Immature natural killer cell (primary cell): ENCODE results near the gene TRIM60. TPM values are rescaled to one million over a fixed set of nuclear protein-coding genes. Genes with fewer than 3 reads are reported as not detected.
"Not testable (repeated sequence)": the region's sequence is repeated elsewhere in the genome, so short reads cannot be mapped to it uniquely, and the experiment has no call there.

Experiments
- DNase-seq, 3 donors: peaks; one replicate each; pipeline ENCODE4 v3.0.0; 2022; ENCODE audit warnings: mixed read lengths in 1 of 3
- H3K27ac Mint-ChIP-seq, 6 donors: one replicate each; pipeline ENCODE4 v1.8.0; 2020; ENCODE audit warnings: mixed read lengths in 6 of 6, mild to moderate bottlenecking in 5 of 6, inconsistent platforms in 4 of 6, moderate library complexity in 3 of 6
- H3K27me3 Mint-ChIP-seq, 3 donors: one replicate each; pipeline ENCODE4 v1.8.0; 2020 to 2021; ENCODE audit warnings: low read depth in 3 of 3, mild to moderate bottlenecking in 3 of 3, mixed read lengths in 3 of 3, moderate library complexity in 3 of 3, inconsistent platforms in 1 of 3
- H3K36me3 Mint-ChIP-seq, 3 donors: one replicate each; pipeline ENCODE4 v1.8.0; 2020; ENCODE audit warnings: mixed read lengths in 3 of 3, inconsistent platforms in 2 of 3, mild to moderate bottlenecking in 2 of 3
- H3K4me1 Mint-ChIP-seq, 2 donors: one replicate each; pipeline ENCODE4 v1.8.0; 2020; ENCODE audit warnings: inconsistent platforms in 2 of 2, mild to moderate bottlenecking in 2 of 2, mixed read lengths in 2 of 2, moderate library complexity in 1 of 2
- H3K4me3 Mint-ChIP-seq, 5 donors: one replicate each; pipeline ENCODE4 v1.8.0; 2020; ENCODE audit warnings: mild to moderate bottlenecking in 5 of 5, mixed read lengths in 5 of 5, inconsistent platforms in 3 of 5, moderate library complexity in 3 of 5
- H3K9me3 Mint-ChIP-seq, 6 donors: one replicate each; pipeline ENCODE4 v1.8.0; 2020; ENCODE audit warnings: mild to moderate bottlenecking in 6 of 6, mixed read lengths in 6 of 6, inconsistent platforms in 4 of 6, moderate library complexity in 3 of 6
- polyA plus RNA-seq, 3 donors: library from polyadenylated mRNA; unstranded; fragments of 300-500 nt; fragmentation: Illumina TruSeq; gene quantifications; one replicate each; pipeline ENCODE4 v1.2.3, GENCODE V29; 2021

The TRIM60 gene
- polyA plus RNA-seq, 3 donors from 2014 or later = not detected

DNA sequence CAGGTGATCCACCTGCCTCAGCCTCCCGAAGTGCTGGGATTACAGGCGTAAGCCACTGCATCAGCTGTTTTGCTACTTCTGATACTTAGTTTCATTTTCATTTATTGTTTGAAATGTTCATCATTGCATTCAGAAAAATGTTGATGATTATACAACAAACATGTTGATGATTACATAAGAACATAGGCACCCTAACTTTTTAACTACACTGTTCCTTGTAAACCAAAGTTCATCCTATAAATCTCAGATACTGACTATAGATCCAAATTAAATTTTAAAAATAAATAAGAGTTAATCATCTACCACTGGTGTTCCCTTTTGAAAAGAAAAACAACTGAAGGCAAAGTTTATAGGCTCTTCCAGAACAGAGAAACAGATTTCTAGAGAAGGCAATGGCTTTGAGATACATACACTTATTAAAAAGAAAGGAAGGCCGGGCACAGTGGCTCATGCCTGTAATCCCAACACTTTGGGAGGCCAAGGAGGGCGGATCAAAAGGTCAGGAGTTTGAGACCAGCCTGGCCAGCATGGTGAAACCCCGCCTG, 45.3 kb downstream of the TRIM60 start:
- Mint-ChIP-seq H3K9me3 (no peaks in the 10 kb centered on the region), H3K36me3 (peaks cover 19 to 27% (median 22%) of the 10 kb centered on the region in 3 donors), H3K4me1 (no peaks in the 10 kb centered on the region), H3K27me3 (peaks cover 0 to 2% (median 0%) of the 10 kb centered on the region in 3 donors), H3K4me3 (no peak overlapping the region), H3K27ac (no peak overlapping the region)
- no peak for DNase-seq

DNA sequence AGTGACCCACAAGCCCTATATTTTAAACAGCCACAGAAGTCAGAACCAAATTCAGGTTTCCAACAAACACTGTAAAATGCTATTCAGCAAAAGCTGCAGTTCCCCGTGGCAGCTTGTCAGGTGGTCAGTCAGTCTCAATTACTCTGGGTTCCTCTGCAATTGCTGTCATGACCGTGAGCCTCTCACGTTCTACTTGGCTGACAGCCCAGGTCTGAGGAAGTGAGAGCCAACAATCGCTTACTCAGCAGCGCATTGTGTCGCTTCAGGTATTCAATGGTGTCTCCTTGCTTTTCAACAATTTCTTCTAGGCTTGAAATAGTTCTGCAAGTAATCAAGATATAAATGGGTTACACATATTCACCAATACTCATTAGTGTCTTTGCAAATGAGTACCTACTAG, 47.7 kb downstream of the TRIM60 start:
- DNase-seq = no peak
- no peaks in the 10 kb centered on the region for H3K4me1 Mint-ChIP-seq
- H3K9me3 Mint-ChIP-seq = no peaks in the 10 kb centered on the region
- H3K27ac Mint-ChIP-seq = no peak overlapping the region
- H3K4me3 Mint-ChIP-seq = no peak overlapping the region
- peaks cover 20 to 21% (median 20%) of the 10 kb centered on the region in 3 donors for H3K36me3 Mint-ChIP-seq
- no peaks in the 10 kb centered on the region for H3K27me3 Mint-ChIP-seq

DNA sequence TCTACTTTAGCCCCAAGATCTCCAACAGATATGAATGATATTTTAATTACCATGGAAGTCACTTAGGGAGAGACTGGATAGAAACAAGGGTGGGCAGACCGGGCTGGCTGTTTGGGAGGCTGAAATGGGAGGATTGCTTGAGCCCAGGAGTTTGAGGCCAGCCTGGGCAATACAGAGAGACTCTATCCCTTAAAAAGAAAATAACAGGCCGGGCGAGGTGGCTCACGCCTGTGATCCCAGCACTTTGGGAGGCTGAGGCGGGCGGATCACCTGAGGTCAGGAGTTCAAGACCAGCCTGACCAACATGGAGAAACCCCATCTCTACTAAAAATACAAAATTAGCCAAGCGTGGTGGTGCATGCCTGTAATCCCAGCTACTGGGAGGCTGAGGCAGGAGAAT, 53.0 kb downstream of the TRIM60 start:
- H3K4me1 Mint-ChIP-seq, DNase-seq, H3K27ac Mint-ChIP-seq, H3K9me3 Mint-ChIP-seq, H3K27me3 Mint-ChIP-seq, H3K4me3 Mint-ChIP-seq: not testable (repeated sequence)
- H3K36me3 Mint-ChIP-seq = peaks cover 22 to 31% (median 27%) of the 10 kb centered on the region in 3 donors

DNA sequence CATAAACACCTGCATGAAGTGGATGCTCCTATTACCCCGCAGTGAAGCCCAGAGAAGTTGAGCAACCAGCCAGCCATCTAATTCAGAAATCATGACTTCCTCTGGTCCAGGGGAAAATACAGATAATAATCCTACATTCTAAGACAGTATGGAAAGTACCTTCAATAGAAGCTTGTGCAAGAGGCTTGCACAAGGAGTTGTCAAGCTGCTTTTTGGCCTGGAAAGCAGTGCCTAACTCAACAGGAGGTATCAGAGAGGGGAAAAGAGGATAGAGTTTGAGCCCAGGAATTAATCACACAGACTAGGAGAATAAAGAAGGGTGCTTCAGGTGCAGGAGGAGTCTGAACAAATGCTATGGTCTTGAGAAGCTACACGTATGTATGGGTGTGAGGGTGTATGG, 54.1 kb downstream of the TRIM60 start:
- no peaks in the 10 kb centered on the region for H3K9me3 Mint-ChIP-seq
- H3K4me1 Mint-ChIP-seq = no peaks in the 10 kb centered on the region
- H3K36me3 Mint-ChIP-seq = peaks cover 19 to 32% (median 24%) of the 10 kb centered on the region in 3 donors
- peak overlapping the region in 1 of 6 donors; percentile 5 for H3K27ac Mint-ChIP-seq
- no peak overlapping the region for H3K4me3 Mint-ChIP-seq
- DNase-seq = no peak
- H3K27me3 Mint-ChIP-seq = no peaks in the 10 kb centered on the region

DNA sequence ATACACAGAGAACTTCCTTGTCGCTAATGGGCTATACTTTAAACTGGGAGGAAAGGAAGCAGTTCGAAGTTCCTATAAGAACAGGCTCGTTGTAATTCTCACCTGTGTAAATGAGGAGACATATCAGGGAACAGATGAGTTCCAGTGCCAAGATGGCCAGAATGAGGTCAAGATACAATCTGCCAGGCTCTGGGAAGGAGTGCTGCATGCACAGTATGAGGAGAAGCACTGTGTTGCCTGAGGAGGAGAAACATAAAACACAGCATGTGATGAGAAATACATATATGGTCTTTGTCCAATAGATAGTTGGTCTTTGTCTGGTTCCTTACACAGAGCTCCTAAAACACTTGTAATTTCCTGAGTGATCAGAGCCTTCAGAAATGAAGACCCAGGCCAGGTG, 56.6 kb downstream of the TRIM60 start:
- Mint-ChIP-seq H3K9me3 (no peaks in the 10 kb centered on the region), H3K4me1 (no peaks in the 10 kb centered on the region), H3K27ac (peak overlapping the region in 1 of 6 donors; percentile 37), H3K4me3 (no peak overlapping the region), H3K36me3 (peaks cover 22 to 37% (median 24%) of the 10 kb centered on the region in 3 donors), H3K27me3 (no peaks in the 10 kb centered on the region)
- no peak for DNase-seq

Other genes starting within 250 kb of the TRIM60 start
- not detected for gene APELA, start 154.8 kb upstream of the TRIM60 start, polyA plus RNA-seq
- 1 to 10 TPM in 2 of 3 donors, not detected in 1; 1.8 to 2.5 TPM for gene TRIM61, start 54.3 kb upstream of the TRIM60 start, polyA plus RNA-seq
- not detected for gene TRIM75, start 21.9 kb downstream of the TRIM60 start, polyA plus RNA-seq
- 10 to 100 TPM; 12.0 to 33.2 (median 26.0) TPM for gene TMEM192, start 80.9 kb downstream of the TRIM60 start, polyA plus RNA-seq
- 1 to 10 TPM; 2.6 to 4.0 (median 3.5) TPM for gene KLHL2, start 175.6 kb downstream of the TRIM60 start, polyA plus RNA-seq